Activated naive CD4-positive, alpha-beta T cell treated with Interleukin-2 at 50 U/mL for 16 hours (primary cell): ENCODE data around the gene HOXC6.
A peak's percentile ranks its signal among the peaks of the same experiment; 100 is the strongest.

Experiments used
- DNase-seq: peaks from one replicate; pipeline ENCODE4 v3.0.0-alpha.2; 2020

HOXC6 gene

DNA sequence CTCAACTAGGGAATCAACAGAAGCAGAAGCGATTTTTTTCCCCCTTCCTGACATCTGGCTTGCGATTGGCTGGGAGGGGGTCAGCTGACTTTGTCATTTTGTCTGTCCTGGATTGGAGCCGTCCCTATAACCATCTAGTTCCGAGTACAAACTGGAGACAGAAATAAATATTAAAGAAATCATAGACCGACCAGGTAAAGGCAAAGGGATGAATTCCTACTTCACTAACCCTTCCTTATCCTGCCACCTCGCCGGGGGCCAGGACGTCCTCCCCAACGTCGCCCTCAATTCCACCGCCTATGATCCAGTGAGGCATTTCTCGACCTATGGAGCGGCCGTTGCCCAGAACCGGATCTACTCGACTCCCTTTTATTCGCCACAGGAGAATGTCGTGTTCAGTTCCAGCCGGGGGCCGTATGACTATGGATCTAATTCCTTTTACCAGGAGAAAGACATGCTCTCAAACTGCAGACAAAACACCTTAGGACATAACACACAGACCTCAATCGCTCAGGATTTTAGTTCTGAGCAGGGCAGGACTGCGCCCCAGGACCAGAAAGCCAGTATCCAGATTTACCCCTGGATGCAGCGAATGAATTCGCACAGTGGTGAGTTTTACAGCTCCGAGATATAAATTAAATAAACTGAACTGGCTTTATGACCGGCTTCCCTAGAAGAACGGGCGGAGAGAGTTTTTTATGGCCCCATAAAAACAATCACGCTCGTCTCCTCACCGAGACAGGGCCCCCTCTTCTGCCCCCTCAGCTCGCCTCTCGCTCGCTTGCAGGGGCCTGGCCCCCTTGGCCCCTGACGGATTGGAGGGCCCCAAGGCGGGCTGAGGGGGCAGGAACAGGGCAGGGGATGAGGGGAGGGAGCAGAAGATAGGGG, at the start of gene HOXC6:
Gene HOXC6 (plus strand): TSS at position 127 of the 888 bp plus-strand sequence. CDS start 82 bp downstream, at position 209.
- DNase-seq: no peak

DNA sequence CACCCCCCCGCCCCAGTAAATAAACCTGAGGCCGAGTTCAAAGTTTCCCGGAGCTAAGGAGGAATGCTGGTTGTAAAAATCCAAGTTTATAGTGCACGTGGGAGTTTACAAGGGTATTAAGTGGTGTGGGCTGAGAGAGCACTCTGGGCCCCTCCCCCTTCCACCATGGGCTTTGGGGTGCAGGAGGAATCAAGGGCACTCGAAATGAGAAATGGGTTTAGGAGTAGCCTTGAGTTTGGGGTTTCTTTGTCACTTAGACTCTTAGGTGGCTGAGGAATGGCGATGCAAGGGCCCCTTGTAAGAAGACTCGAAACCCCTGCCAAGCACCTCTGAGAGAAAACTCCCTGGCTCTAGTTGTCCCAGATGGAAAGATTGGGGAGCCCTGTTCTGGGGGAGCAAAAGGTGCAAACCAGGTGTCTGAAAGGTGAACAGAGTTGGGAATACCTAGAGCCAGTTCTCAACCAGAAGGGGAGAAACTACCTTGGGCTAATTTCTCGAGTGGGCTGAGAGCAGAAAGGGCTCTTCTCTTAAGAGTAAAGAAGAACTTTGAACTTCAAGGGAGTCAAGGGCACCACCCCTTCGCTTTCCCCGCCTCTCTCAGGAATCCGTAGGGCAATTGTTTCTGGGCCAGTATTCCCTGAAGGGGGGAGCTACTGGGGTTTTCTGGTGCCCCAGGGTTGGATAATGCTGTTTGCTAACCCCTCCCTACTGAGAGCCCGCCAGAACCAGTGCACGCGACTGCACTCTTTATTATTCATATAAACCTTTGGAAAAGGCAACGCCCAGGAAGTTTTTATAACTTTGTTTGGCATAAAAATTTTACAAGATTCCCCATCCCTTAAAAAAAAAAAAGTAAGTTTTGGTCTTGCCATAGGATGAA, 49.5 kb upstream of the HOXC6 start:
- DNase-seq: no peak

DNA sequence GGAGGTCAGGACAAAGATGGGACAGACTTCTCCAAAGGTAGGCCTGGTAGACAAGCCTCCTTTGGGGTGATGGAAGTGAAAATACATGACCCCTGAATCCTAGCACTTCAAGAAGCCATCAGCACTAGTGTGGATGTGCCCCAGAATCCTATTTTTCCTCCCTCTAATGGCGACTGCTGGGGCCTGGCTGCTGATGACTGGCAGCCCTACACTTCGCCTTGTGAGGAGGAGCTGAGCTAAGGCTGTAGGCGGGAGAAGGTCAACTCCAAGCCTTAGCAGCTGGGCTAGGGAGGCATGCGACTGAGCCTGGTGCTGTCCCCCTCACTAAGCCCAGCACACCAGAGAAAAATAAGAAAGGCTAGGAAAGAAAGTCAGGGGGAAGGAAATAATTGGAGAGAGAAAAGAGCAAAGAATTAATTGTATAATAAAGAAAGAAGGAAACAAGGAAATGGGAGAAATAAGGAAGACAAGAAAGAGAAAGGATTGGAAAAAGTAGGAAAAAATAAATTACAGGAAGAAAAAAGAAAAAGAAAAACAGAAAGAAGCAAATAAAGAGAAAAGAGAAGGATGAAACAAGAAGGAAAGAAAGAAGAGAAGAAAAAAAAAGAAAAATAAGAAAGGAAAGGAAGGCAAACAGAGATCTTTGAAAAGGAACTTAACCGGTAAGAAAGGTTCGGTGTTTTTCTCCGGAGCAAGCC, 48.0 kb upstream of the HOXC6 start:
- no peak for DNase-seq

DNA sequence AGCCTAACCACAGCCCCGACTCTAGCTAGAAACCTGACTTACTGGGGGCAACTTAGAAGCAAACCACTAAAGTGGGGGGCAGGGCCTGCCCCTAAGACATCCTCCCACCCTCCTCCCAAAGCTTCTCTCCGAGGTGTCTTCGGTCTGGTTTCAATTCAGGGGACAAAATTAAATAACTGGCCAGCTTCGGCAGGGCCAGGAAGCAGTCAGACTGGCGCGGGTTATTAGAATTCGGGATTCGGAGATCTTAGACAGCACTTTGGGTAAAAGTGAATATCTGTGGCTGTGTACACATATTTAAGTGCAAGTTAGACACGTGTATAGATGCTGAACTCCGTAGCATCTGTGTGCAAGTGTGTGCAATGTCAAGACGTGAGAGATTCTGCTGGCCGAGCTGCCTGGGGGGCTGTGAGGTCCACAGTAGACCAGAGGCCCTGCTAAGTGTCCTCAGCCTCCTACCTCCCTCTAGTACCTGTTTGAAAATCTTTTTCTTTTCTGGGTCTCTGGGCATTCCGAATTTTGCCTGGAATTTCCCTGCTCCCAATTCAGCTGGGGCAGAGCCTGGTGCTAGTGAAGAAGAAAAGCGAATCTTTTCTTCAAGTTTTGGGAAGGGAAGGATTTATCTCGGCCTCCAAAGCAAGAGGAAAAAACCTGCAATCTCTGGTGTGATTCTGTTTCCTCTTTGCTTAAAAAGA, 47.3 kb upstream of the HOXC6 start:
- DNase-seq: no peak

DNA sequence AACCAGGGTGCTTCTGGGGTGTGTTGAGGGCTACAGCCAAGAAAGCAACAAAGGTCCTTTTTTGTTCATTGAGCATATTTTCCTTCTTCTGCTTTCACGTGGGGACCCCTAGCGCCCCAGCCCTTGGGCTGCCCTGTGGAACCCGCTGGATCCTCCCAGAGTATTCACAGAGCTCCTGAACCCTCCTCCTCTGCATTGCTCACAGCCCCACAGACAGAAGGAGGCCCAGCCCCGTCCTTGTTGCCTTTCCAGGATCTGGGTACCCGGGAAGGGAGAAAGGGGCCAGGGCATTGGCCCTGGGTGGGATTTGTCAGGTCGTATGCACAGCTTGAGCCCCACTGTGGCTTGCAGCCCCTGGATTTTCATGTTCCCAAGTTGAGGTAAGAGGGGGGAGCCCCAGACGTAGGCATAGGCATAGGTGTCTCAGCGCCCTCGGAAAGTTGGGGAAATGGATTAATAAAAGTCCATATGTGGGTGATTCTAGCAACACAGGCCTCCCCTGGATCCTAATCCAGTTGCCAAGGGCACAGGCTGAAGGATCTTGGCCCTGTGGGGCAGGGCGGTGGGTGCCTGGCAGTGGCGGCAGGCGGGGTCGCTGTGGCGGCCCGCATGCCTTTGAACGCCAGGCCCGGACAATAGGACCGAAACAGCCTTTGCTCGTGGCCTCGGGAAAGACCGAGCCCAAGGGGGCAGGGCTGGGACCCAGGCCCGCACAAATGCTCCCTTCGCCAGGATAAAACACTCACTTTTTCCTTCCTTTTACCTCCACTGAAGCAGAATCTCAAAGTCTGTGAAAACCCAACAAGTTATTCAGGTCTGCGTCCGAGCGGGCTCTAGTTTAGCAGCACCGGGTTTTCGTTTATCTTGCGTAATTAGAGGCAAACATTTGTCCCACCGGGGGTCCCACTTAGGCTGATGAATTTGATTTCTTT, 46.3 kb upstream of the HOXC6 start:
- no peak for DNase-seq

DNA sequence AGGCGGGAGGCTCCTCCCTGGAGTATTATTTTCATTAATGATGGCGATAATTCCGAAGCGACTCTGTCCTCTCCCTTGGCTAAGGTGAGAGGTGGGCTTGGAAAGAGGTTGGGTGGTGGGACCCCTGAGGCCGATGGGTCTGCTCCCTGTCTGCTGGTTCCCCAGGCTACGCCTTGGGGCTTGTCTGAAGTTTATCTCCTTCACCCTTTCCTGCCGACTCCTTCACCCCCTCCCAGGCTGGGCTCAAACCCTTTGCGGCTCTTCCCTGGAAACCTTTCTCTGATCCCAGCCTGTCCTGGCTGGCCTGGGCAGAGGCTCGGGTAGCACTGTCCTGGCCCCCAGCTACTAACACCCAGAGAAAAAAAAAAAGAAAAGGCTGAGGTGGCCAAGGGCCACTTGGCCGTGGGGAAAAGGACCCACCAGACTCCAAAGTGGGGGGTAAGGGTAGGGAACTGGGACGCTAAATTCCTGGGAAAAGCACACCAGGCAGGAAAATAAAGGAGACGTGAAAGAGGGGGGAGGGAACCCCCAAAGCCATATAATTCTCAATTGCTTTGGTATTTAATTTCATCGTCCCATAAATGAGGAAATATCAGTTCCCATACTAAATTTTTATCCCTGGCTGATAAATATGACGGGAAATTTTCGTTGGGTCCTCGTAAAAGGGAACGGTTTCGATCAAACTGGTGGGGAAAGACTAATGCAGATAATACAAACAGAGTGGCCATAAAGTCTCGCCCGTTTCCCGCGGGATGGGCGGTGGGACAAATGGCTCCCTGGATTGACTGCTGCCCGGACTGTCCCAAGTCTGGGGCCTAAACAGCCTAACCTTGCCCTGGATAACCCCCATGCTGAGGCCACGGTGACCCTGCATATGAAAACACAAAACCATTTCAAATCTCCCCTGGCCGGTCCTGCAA, 45.3 kb upstream of the HOXC6 start:
- no peak for DNase-seq

DNA sequence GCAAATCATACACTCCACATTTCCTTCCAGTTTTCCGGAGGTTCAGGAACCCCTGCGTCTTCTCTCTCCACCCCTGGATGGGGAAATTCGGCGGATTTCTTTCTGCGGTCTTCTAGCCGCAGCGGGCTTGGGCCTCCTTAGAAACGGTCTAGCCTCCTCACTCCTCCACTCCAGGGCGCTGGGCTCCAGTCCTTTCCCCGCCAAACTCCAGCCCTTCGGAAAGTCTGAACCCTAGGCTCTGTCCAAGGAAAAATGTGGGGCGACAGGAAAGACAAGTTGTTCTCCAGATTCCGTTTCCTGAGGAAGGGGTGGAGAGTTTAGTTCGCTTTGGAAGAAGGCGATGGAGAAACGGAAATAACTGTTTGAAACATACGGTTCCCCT, 44.7 kb upstream of the HOXC6 start:
- DNase-seq: no peak

DNA sequence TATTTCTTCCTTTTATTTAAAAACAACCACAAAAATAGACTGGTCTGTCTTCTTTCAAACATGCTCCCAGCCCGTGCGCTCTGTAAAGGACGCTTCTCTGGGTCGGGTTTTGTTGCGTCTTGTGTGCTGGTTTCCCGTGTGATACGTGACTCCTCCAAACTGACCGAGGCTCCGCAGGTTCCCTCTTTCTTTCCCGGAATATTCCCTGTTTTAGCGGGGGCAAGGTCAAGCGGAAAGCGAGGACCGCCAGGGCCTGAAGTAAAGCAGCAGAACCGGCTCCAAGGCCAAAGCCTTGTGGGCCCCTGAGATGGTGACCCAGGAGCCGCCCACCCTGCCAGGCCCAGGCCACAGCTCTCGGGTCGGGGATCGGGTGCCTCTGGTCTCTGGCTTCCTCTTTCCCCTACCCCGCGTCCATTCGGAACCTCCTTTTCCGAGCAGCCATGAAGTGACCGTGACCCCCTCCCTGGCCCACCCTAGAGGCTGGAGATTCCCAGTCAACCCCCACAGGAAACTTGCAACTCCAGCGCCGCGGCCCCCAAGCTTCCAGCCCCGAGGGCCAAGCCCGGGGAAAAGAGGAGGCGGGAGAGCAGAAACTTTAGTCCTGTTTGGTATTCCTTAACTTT, 44.2 kb upstream of the HOXC6 start:
- no peak for DNase-seq

DNA sequence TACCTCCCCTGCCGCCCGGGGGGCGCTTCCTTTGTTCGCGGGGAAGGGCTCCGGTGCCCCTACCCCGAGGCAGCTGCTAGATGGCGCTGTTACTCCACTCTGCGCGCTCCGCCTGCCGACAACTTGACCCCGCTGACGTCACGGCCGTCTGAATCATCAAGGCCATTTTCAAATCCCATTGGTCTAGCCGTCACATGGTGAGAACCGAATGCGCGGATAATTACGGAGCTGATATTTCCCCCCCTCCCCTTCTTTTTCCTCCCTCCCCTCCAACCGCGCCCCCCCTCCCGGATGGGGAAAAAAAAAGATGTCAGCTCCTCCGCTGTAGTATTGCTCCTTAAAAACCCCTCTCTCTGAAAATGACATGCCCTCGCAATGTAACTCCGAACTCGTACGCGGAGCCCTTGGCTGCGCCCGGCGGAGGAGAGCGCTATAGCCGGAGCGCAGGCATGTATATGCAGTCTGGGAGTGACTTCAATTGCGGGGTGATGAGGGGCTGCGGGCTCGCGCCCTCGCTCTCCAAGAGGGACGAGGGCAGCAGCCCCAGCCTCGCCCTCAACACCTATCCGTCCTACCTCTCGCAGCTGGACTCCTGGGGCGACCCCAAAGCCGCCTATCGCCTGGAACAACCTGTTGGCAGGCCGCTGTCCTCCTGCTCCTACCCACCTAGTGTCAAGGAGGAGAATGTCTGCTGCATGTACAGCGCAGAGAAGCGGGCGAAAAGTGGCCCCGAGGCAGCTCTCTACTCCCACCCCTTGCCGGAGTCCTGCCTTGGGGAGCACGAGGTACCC, 43.1 kb upstream of the HOXC6 start, which contains the start of gene HOXC10:
Gene HOXC10 (plus strand): TSS at position 246 of the 791 bp plus-strand sequence. CDS start 114 bp downstream, at position 360.
- DNase-seq: peak; percentile 71

DNA sequence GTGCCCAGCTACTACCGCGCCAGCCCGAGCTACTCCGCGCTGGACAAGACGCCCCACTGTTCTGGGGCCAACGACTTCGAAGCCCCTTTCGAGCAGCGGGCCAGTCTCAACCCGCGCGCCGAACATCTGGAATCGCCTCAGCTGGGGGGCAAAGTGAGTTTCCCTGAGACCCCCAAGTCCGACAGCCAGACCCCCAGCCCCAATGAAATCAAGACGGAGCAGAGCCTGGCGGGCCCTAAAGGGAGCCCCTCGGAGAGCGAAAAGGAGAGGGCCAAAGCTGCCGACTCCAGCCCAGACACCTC, 42.6 kb upstream of the HOXC6 start:
- DNase-seq: no peak

DNA sequence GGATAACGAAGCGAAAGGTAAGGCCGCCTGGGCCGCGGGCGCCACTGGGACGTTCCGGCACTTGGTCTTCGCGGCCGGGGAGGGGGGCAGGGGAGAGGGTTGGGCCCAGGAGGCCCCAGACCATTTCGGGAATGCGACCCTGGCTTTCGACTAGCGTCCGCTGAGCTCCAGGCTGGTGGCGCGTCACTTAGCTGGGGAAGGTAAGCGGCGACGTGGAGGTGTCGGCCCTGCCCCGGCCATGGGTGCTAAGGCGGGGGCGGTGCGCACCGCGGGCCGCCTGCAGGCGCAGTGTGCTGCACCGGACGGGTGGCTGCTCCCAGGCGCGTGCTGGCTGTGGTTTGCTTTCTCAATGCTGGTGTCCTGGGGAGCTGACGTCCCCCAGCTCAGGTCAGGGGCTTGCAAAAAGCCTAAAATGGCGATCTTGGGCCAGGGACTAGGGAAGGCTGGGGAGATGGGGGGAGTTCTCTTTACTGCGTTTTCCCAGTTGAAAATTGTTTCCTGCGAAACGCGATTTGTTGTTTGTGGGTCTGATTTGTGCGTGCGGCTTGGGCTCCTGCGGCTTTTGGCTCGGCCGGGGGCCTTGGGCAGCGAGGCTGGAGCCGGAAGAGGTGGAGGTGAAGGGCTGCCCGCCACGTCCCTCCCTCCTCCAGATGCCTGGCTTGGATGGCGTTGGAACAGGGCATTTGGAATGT, 42.1 kb upstream of the HOXC6 start:
- DNase-seq: no peak

DNA sequence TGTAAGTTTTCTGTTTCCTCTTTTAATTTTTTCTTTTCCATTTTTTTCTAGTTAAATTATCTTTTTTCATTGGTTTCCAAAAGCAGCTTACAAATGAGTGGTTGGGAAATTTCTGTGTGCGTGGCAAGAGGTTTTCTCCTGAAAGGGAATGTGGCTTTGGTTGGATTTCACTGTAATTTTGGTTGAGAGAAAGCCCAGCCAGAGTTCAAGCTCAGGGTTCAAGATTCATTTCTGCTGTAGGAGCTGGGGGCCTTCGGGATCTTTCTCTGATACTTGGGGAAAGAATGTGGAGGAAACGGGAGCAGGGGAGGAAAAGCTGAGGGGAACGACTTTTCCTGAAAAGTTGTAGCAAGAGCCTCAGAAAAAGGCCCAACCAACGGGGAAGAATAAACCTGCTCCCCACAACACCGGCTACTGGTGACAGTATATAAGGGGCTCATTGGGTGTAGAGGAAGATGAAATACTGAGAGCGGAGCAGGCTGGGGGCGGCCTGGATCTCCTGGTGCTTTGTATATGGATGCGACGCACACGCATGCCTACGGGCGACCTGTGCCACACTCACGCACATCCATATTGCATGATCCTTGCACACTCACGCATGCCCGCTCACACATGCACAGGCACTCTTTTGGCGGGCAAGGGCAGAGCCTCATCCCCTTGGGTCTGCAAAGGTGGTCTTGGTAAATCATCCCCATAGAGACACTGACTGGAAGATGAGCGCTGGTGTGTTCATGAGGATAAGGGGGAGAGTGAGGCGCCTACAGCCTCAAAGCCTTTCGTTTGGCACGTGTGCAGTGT, 41.4 kb upstream of the HOXC6 start:
- no peak for DNase-seq

DNA sequence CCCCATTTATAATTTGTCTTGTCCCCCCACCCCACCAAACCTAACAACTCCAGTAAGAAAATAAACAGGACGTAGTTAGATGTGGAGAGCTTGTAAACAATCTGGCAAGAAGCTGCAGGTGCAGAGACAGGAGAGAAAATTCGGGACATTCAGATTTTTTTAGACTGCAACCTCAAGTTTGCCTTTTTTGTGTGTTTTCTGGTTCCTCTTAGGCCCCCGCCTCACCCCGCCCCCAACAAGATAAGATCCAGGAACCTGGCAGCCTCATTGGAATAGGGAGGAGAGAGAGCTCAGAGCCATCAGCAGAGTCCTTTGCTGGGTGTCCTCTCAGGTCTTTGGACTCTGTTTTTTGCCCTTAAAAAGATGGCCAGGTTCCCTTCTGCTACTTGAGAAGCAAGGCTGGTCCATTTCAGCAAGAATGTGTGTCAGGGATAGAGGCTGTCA, 40.4 kb upstream of the HOXC6 start:
- no peak for DNase-seq

DNA sequence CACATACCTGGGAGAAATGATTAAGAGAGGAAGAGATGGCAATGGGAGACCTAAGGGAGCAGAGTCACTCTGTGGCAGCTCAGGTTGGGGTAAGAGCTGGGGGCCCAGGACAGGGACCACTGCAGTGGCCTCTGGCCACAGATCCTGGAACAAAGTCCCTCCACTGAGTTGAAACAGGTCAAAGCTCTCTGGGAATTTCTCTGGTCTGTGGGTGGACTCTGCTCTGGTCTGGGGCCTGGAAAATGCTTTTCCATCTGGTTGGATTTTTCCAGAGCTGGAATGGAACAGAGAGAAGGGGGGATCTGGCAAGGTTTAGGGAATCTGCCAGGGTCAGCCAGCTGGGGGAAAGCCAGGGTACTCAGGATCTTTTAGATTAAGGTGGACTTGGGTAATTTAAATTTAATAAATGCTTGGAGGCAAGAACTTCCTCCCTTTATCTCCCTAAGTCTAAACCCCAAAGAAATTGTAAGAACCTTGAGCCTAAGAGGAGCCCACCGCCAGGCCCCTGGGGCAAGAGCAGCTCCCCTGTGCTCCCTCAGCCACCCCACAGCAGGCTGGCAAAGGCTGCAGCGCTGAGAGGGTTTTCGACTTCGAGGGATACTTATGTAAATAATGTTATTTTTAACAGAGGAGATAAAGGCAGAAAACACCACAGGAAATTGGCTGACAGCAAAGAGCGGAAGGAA, 39.6 kb upstream of the HOXC6 start:
- DNase-seq: no peak

DNA sequence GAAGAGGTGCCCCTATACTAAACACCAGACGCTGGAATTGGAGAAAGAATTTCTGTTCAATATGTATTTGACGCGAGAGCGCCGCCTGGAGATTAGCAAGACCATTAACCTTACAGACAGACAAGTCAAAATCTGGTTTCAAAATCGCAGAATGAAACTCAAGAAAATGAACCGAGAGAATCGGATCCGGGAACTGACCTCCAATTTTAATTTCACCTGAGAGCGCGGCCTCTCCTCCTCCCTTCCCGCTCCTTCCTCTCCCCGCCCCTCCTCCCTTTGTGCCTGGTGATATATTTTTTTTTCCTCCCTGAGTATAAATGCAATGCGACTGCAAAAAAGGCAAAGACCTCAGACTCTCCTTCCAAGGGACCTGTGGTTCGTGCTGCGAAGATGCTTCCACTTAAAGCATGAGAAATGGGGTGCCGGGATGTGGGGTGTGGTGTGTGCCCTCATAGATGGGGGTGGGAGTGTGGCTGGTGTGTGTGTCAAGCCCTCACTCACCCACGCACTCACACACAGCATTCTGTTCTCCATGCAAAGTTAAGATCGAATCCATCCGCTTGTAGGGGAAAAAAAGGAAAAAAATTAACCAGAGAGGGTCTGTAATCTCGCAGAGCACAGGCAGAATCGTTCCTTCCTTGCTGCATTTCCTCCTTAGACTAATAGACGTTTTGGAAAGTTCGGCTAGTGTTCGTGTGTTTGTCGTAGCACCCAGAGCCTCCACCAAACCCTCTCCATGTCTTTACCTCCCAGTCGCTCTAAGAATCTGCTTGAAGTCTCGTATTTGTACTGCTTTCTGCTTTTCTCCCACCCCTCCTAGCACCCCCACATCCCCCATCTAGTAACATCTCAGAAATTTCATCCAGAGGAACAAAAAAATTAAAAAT, 38.8 kb upstream of the HOXC6 start:
- no peak for DNase-seq
